Neural cell (in vitro differentiated cells): ENCODE data around the gene CKLF.

ENCODE experiments used
- EP300 ChIP-seq: fragments of 450-650 bp; conservative IDR thresholded peaks from 2 replicates; pipeline ENCODE4 v1.6.1; 2014; ENCODE audit warnings: antibody characterized with exemption, mild to moderate bottlenecking, moderate library complexity; ENCODE audit not compliant: poor library complexity, severe bottlenecking
- POLR2AphosphoS5 ChIP-seq: IDR thresholded peaks from 2 replicates; pipeline ENCODE4 v1.6.1; 2012
- RAD21 ChIP-seq: fragments of 450-650 bp; conservative IDR thresholded peaks from 2 replicates; pipeline ENCODE4 v1.6.1; 2014; ENCODE audit warnings: antibody characterized with exemption, mild to moderate bottlenecking, moderate library complexity
- TF ChIP-seq, protein P1 (sequence below): fragments of 450-650 bp; IDR thresholded peaks from 2 replicates; pipeline ENCODE4 v1.5.1; 2014; ENCODE audit warnings: antibody characterized with exemption, mild to moderate bottlenecking, moderate library complexity; ENCODE audit not compliant: poor library complexity, severe bottlenecking
- TF ChIP-seq, protein P2 (sequence below): IDR thresholded peaks from 2 replicates; pipeline ENCODE4 v1.6.1; 2012; ENCODE audit warnings: borderline replicate concordance

DNA sequence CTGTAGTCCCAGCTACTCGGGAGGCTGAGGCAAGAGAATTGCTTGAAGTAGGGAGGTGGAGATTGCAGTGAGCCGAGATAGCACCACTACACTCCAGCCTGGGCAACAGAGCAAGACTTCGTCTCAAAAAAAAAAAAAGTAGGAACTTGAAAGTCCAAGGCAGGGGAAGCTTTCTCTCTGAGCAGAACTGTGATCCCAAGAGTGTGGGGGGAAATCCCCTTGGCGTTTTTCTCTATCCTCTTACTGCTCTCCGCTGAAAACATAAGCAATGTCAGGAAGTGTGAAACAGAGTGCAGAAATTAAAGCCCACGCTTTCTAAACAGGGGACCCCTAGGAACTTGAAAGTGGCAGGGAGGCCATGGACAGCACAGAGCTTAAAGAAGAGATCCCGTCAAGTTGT is 42.4 kb downstream of the CKLF start:
- TF ChIP-seq, protein P1, sequence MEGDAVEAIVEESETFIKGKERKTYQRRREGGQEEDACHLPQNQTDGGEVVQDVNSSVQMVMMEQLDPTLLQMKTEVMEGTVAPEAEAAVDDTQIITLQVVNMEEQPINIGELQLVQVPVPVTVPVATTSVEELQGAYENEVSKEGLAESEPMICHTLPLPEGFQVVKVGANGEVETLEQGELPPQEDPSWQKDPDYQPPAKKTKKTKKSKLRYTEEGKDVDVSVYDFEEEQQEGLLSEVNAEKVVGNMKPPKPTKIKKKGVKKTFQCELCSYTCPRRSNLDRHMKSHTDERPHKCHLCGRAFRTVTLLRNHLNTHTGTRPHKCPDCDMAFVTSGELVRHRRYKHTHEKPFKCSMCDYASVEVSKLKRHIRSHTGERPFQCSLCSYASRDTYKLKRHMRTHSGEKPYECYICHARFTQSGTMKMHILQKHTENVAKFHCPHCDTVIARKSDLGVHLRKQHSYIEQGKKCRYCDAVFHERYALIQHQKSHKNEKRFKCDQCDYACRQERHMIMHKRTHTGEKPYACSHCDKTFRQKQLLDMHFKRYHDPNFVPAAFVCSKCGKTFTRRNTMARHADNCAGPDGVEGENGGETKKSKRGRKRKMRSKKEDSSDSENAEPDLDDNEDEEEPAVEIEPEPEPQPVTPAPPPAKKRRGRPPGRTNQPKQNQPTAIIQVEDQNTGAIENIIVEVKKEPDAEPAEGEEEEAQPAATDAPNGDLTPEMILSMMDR, result no peak
- TF ChIP-seq RAD21 (no peak), EP300 (no peak), POLR2AphosphoS5 (no peak)
- TF ChIP-seq, protein P2, sequence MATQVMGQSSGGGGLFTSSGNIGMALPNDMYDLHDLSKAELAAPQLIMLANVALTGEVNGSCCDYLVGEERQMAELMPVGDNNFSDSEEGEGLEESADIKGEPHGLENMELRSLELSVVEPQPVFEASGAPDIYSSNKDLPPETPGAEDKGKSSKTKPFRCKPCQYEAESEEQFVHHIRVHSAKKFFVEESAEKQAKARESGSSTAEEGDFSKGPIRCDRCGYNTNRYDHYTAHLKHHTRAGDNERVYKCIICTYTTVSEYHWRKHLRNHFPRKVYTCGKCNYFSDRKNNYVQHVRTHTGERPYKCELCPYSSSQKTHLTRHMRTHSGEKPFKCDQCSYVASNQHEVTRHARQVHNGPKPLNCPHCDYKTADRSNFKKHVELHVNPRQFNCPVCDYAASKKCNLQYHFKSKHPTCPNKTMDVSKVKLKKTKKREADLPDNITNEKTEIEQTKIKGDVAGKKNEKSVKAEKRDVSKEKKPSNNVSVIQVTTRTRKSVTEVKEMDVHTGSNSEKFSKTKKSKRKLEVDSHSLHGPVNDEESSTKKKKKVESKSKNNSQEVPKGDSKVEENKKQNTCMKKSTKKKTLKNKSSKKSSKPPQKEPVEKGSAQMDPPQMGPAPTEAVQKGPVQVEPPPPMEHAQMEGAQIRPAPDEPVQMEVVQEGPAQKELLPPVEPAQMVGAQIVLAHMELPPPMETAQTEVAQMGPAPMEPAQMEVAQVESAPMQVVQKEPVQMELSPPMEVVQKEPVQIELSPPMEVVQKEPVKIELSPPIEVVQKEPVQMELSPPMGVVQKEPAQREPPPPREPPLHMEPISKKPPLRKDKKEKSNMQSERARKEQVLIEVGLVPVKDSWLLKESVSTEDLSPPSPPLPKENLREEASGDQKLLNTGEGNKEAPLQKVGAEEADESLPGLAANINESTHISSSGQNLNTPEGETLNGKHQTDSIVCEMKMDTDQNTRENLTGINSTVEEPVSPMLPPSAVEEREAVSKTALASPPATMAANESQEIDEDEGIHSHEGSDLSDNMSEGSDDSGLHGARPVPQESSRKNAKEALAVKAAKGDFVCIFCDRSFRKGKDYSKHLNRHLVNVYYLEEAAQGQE, result no peak
